ENCODE results near the gene C11orf16.
"Not testable (repeated sequence)": the region's sequence is repeated elsewhere in the genome, so short reads cannot be mapped to it uniquely, and the experiment has no call there.

The C11orf16 gene

DNA sequence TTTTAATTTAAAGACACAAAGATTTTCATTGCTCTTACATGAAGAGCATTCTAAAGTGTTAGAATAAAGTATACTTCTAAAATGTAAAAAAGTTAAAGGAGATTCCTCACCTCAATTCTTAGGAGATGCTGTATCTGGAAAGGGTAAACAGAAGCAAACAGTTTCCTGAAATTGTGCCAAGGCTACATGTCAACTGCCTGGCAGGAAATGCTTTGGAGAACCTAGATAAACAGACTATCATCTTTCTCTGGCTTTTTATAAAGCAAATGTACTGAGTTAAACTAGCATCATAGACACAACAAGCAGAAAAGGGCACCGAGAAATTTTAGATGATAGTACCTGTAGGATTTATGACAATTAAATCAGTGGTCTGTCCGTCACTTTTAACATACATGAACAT is 46.4 kb downstream of the C11orf16 start:
- no peaks in the 10 kb centered on the region for H3K79me2 ChIP-seq (ENCODE audit: insufficient read depth, low read length)
- H3K4me3 ChIP-seq (ENCODE audit: insufficient read depth, low read length, poor library complexity, severe bottlenecking): no peak overlapping the region
- no peak overlapping the region for H3K4me2 ChIP-seq (ENCODE audit: low read depth, low read length, poor library complexity, severe bottlenecking)
- no peaks in the 10 kb centered on the region for H3F3A ChIP-seq (ENCODE audit: insufficient read depth)
- TF ChIP-seq EZH2phosphoT487 (conservative IDR thresholded peaks at IDR 0.05; ENCODE audit: low read length): no peak
- TF ChIP-seq, protein P1, sequence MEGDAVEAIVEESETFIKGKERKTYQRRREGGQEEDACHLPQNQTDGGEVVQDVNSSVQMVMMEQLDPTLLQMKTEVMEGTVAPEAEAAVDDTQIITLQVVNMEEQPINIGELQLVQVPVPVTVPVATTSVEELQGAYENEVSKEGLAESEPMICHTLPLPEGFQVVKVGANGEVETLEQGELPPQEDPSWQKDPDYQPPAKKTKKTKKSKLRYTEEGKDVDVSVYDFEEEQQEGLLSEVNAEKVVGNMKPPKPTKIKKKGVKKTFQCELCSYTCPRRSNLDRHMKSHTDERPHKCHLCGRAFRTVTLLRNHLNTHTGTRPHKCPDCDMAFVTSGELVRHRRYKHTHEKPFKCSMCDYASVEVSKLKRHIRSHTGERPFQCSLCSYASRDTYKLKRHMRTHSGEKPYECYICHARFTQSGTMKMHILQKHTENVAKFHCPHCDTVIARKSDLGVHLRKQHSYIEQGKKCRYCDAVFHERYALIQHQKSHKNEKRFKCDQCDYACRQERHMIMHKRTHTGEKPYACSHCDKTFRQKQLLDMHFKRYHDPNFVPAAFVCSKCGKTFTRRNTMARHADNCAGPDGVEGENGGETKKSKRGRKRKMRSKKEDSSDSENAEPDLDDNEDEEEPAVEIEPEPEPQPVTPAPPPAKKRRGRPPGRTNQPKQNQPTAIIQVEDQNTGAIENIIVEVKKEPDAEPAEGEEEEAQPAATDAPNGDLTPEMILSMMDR (IDR thresholded peaks at IDR 0.05; ENCODE audit: insufficient read depth, low read length, poor library complexity, severe bottlenecking): no peak
- no peak overlapping the region for H2AFZ ChIP-seq (ENCODE audit: low read depth, low read length, severe bottlenecking)
- H3K9me3 ChIP-seq (ENCODE audit: insufficient read depth, low read length): no peaks in the 10 kb centered on the region
- no peak overlapping the region for H3K9ac ChIP-seq (ENCODE audit: low read length)
- no peaks in the 10 kb centered on the region for H3K36me3 ChIP-seq (ENCODE audit: low read length)
- no peaks in the 10 kb centered on the region for H4K20me1 ChIP-seq (ENCODE audit: low read depth, low read length)
- no peaks in the 10 kb centered on the region for H3K9me2 ChIP-seq (replicated peaks; ENCODE audit: insufficient read depth, low read length)
- H3K27ac ChIP-seq (ENCODE audit: low read depth, low read length): no peak overlapping the region
- H3K27me3 ChIP-seq (ENCODE audit: low read length): no peaks in the 10 kb centered on the region

DNA sequence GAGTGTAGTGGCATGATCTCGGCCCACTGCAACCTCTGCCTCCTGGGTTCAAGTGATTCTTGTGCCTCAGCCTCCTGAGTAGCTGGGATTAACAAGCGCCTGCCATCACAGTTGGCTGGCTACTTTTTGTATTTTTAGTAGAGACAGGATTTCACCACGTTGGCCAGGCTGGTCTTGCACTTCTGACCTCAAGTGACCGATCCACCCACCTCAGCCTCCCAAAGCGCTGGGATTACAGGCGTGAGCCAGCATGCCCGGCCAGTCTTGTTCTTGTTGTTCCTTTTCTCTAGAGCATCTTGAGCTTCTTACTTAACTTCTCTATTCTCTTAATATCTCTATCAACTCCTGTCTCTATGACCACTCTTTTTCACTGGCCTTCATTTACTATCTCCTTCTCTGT is 51.2 kb downstream of the C11orf16 start:
- H3K27me3 ChIP-seq (ENCODE audit: low read length); H3K79me2 ChIP-seq (ENCODE audit: insufficient read depth, low read length); H3K36me3 ChIP-seq (ENCODE audit: low read length); H3K4me3 ChIP-seq (ENCODE audit: insufficient read depth, low read length, poor library complexity, severe bottlenecking); H3K9me3 ChIP-seq (ENCODE audit: insufficient read depth, low read length); H3F3A ChIP-seq (ENCODE audit: insufficient read depth); H4K20me1 ChIP-seq (ENCODE audit: low read depth, low read length); H3K9ac ChIP-seq (ENCODE audit: low read length); H3K9me2 ChIP-seq (replicated peaks; ENCODE audit: insufficient read depth, low read length); H3K4me2 ChIP-seq (ENCODE audit: low read depth, low read length, poor library complexity, severe bottlenecking); H3K27ac ChIP-seq (ENCODE audit: low read depth, low read length); H2AFZ ChIP-seq (ENCODE audit: low read depth, low read length, severe bottlenecking): not testable (repeated sequence)

DNA sequence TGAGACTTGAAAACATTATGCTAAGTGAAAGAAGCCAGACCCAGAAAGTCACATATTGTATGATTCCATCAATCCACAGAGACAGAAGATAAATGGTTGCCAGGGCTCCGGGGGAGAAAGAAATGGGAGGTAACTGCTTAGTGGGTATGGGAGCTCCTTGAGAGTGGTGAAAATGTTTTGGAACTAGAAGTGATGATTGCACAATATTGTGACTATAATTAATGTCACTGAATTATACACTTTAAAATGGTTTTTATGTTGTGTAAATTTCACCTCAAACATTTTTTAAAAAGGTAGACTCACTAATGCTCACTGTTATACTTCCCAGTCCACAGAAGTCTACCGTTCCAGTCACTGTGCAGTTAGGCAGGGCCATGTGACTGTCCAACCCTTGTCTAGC is 54.0 kb downstream of the C11orf16 start:
- no peak overlapping the region for H3K4me3 ChIP-seq (ENCODE audit: insufficient read depth, low read length, poor library complexity, severe bottlenecking)
- no peak overlapping the region for H3K4me2 ChIP-seq (ENCODE audit: low read depth, low read length, poor library complexity, severe bottlenecking)
- no peaks in the 10 kb centered on the region for H3F3A ChIP-seq (ENCODE audit: insufficient read depth)
- no peaks in the 10 kb centered on the region for H3K9me3 ChIP-seq (ENCODE audit: insufficient read depth, low read length)
- no peak overlapping the region for H2AFZ ChIP-seq (ENCODE audit: low read depth, low read length, severe bottlenecking)
- no peak overlapping the region for H3K9ac ChIP-seq (ENCODE audit: low read length)
- TF ChIP-seq EZH2phosphoT487 (conservative IDR thresholded peaks at IDR 0.05; ENCODE audit: low read length): no peak
- TF ChIP-seq, protein P1 (IDR thresholded peaks at IDR 0.05; ENCODE audit: insufficient read depth, low read length, poor library complexity, severe bottlenecking): no peak
- no peaks in the 10 kb centered on the region for H3K36me3 ChIP-seq (ENCODE audit: low read length)
- no peaks in the 10 kb centered on the region for H4K20me1 ChIP-seq (ENCODE audit: low read depth, low read length)
- H3K9me2 ChIP-seq (replicated peaks; ENCODE audit: insufficient read depth, low read length): no peaks in the 10 kb centered on the region
- no peaks in the 10 kb centered on the region for H3K27me3 ChIP-seq (ENCODE audit: low read length)
- no peak overlapping the region for H3K27ac ChIP-seq (ENCODE audit: low read depth, low read length)
- H3K79me2 ChIP-seq (ENCODE audit: insufficient read depth, low read length): no peaks in the 10 kb centered on the region

DNA sequence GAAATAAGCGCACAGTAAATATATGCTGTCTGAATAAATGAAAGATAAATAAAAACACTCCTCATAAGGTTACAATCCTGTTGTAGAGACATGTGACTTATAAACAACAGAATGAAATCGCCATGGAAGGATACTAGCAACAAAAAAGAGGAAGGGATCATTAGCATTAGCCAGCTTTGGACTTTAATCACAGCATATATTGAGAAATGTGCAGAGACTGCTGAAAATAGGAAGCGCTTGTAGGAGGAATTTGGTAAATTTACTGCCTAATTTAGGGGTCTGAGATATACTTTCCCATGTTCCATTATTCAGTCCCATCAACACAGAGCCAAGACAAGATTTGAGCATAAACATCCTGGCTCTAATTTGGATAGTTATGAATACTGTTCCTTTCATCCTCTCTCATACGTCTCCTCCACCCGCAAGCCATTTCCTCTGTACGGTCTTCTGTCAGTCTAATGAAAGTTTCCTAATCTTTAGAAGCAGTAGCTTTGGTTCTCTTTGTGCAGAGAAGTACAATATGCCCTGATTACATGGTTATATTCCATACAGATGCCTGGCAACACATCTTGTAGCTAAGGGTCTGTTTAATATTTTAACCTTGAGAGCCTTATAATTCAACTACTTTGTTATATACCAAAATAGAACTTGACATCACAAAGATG is 58.9 kb downstream of the C11orf16 start:
- H4K20me1 ChIP-seq (ENCODE audit: low read depth, low read length): no peaks in the 10 kb centered on the region
- no peaks in the 10 kb centered on the region for H3K79me2 ChIP-seq (ENCODE audit: insufficient read depth, low read length)
- no peak overlapping the region for H3K4me2 ChIP-seq (ENCODE audit: low read depth, low read length, poor library complexity, severe bottlenecking)
- no peak for TF ChIP-seq EZH2phosphoT487 (conservative IDR thresholded peaks at IDR 0.05; ENCODE audit: low read length)
- TF ChIP-seq, protein P1 (IDR thresholded peaks at IDR 0.05; ENCODE audit: insufficient read depth, low read length, poor library complexity, severe bottlenecking): no peak
- no peak overlapping the region for H3K4me3 ChIP-seq (ENCODE audit: insufficient read depth, low read length, poor library complexity, severe bottlenecking)
- no peaks in the 10 kb centered on the region for H3K9me2 ChIP-seq (replicated peaks; ENCODE audit: insufficient read depth, low read length)
- no peak overlapping the region for H3K27ac ChIP-seq (ENCODE audit: low read depth, low read length)
- H3F3A ChIP-seq (ENCODE audit: insufficient read depth): no peaks in the 10 kb centered on the region
- no peaks in the 10 kb centered on the region for H3K36me3 ChIP-seq (ENCODE audit: low read length)
- no peaks in the 10 kb centered on the region for H3K27me3 ChIP-seq (ENCODE audit: low read length)
- no peaks in the 10 kb centered on the region for H3K9me3 ChIP-seq (ENCODE audit: insufficient read depth, low read length)
- H3K9ac ChIP-seq (ENCODE audit: low read length): no peak overlapping the region
- no peak overlapping the region for H2AFZ ChIP-seq (ENCODE audit: low read depth, low read length, severe bottlenecking)
